A549 treated with AZD9567 at 1 μM for 4 hours (cell line): ENCODE data around the gene LPIN3. TPM values are rescaled to one million over a fixed set of nuclear protein-coding genes. Genes with fewer than 3 reads are reported as not detected.

Source experiments
- total RNA-seq: library from RNA; stranded (reverse); fragments of 200-300 nt; extraction: Qiagen RNA extraction; gene quantifications from 5 replicates; pipeline ENCODE4 v1.2.3, GENCODE V29; 2022; ENCODE audit not compliant: insufficient read depth

Gene LPIN3
- total RNA-seq: 7.4 to 17.0 TPM (median 12.3 TPM) in 5 replicates

GRCh38 chr20:41340327-41341055, at the start of gene LPIN3:
TSS of gene LPIN3 (plus strand) at chr20:41340821. CDS start at chr20:41345804, 4,983 bp downstream.

GRCh38 chr20:41317546-41318270, 22.9 kb upstream of the LPIN3 start, which contains the start of gene ZHX3:
TSS of gene ZHX3 (minus strand) at chr20:41317731. CDS start at chr20:41204916, 112,815 bp downstream.

DNA sequence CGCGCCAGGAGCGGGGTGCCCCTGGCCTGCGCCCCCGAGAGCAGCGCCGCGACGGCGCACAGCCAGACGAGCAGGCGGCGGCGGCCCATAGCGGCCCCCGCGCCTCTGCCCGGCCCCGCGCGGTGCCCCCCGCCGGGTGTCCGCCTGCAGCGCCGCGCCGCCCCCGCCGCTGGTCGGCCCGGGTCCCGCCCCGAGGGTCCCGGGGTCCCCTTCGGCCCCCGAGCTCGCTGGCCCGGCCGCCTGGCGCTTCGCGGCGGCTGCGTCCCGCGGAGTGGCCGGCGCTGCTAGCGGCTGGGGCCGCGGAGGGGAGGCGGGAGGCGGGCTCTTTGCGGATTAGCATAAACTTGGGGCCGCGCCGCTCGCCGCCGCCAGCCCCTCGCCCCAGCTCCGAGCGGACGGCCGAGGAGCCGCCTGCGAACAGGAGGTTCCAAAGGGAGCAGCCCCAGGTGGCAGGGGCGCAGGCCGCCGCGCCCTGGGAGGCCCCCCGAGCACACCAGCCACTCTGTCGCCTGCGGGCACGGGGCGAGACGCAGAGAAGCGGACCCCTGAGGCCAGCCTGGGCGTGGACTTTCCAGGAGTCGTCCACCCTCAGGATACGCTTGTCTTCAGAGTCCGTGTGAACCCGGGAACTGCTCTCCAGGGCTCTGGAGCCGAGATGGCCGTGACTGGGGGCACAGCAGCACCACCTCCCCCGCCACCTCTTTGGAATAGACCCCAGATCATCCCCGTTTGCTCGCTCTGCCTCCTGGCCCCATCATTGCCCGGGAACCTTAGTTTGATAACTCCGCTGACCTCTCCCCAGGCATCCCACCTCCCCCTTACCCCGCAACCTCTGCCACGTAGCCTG, 26.1 kb downstream of the LPIN3 start, which contains the start of gene EMILIN3:
EMILIN3 (minus strand) TSS at position 273 of the 847 bp plus-strand sequence; CDS start at position 89, 184 bp downstream.

Other genes starting within 250 kb of the LPIN3 start
- gene PLCG1, start 203.3 kb upstream of the LPIN3 start, total RNA-seq: 35.8 to 52.8 TPM (median 44.0 TPM) in 5 replicates
- gene ZHX3, start 23.1 kb upstream of the LPIN3 start, total RNA-seq: 5.6 to 8.1 TPM (median 6.5 TPM) in 5 replicates
- gene EMILIN3, start 26.0 kb downstream of the LPIN3 start, total RNA-seq: 0.41 to 0.48 TPM (median 0.45 TPM) in 4 of 5 replicates, not detected in the other